Skeletal muscle cell (primary cell): Measurements from ENCODE around the gene IDI2.
A peak's percentile ranks its signal among the peaks of the same experiment; 100 is the strongest.
"Not testable (repeated sequence)": the region's sequence is repeated elsewhere in the genome, so short reads cannot be mapped to it uniquely, and the experiment has no call there.

Source experiments
- DNase-seq: peaks from one replicate; pipeline ENCODE4 v3.0.0-alpha.2; 2010; ENCODE audit warnings: low read depth
- H3K4me3 ChIP-seq: 2 replicates; pipeline ENCODE4 v1.5.1; 2011; ENCODE audit warnings: low read depth, mild to moderate bottlenecking, control low read depth, low read length, moderate library complexity

IDI2 gene

DNA sequence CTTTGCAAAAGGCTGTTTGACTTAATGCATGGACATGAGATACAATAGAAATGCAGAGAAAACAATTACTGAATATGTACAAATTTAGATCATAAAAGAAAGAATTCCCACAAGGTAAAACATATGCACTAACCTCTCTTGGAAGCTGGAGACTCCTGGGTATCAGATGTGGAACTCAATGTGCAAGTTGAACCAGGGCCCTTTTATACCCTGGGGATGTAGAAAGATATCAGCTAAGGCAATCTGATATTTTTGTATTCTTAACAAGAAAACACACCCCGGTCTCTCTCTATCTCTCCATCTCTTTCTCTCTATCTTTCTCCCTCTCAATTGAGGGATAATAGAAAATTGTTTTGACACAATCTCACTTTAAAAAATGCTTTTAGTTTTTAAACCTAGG, at the start of gene IDI2:
Gene IDI2, minus strand, starts transcription at position 177 of the 400 bp plus-strand sequence. CDS start 1,136 bp downstream, outside the sequence.
- DNase-seq: no peak
- H3K4me3 ChIP-seq: no peak within 1 kb of the TSS

- no peak overlapping the region for H3K4me3 ChIP-seq
- DNase-seq: no peak
Observed at GRCh38 chr10:1074748-1075308, 49.2 kb upstream of the IDI2 start.

DNA sequence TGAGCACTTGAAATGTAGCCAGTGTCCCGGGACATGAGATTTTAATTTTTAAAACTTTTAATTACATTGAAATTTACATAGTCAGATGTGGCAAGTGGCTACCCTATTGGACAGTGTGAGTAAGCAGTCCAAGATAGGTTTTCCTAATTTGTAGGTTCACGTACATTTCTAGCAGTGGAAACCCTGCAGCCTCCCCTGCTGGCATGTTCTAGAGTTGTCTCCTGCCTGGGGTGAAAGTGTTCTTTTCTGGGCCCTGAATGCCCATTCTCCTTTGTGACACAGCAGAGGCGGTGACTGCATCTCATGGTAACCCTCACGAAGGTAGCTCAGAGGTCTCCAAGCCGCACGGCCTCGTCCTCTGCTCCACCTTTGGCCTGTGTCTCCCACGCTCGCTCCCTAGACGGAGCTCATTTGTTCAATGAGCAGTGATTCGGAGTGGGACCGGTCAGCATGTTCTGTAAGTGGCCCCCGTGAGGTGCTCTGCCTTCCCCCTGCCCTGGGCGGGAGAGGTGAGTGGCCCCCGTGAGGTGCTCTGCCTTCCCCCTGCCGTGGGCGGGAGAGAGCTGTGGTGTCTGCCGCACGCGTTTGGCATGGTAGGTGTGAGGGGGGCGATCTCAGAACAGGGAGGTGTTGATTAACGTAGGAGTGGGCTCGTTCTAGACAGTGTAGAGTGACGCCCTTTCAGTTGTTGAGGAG, 48.5 kb upstream of the IDI2 start:
- no peak for DNase-seq
- no peak overlapping the region for H3K4me3 ChIP-seq

DNA sequence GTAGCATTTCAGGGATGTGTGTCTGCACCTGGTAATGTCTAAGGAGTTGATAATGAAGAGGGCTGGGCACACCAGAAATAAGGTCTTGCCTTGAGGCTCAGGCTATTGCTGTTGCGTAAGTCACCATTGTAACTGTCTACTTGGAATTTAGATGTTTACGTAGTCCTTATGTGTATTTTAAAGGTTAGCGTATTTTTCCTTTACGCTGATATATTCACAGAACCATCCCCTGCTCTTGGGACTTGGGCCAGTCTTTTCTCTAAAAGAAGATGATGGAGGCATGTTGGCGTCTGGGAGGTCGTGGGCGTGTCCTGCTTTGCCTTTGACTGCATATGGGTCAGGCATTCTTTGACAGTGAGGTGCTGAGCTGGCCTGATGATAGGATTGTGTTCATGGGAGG, 45.3 kb upstream of the IDI2 start:
- no peak for DNase-seq
- no peak overlapping the region for H3K4me3 ChIP-seq

DNA sequence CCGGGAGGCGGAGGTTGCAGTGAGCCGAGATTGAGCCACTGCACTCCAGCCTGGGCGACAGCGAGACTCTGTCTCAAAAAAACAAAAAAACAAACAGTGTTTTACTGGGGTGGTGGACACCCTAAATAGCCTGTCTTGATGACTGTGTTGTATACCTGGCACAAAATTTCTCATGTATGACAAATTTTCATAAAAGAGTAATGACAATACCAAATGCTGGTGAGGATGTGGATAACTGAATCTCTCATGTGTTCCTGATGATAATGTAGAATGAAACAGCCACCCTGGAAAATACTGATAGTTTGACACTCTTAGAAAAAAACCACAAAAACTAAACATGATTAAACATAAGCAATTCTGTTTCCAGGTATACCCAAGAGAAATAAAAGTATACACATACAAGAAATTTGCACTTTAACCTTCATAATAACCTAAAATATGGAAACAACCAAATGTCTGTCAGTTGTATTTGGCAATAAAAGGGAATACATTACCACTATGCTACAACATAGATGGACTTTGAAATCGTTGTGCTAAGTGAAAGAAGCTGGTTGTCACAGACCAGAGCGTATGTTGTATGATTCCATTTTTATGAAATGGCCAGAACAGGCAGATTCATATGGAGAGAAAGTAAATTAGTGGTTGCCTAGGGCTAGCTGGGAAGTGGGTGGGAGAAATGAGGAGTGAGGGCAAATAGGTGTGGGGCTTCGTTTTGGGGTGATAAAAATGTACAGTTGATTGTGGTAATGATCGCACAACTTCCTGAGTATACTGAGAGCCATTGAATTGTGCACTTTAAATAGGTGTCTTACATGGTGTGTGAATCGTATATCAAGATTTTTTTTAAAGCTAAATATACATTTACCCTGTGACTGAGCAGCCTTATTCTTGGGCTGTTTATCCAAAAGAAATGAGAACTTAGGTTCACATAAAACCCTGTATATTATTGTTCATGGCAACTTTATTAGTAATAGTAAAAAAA, 43.0 kb upstream of the IDI2 start:
- H3K4me3 ChIP-seq: no peak overlapping the region
- no peak for DNase-seq

DNA sequence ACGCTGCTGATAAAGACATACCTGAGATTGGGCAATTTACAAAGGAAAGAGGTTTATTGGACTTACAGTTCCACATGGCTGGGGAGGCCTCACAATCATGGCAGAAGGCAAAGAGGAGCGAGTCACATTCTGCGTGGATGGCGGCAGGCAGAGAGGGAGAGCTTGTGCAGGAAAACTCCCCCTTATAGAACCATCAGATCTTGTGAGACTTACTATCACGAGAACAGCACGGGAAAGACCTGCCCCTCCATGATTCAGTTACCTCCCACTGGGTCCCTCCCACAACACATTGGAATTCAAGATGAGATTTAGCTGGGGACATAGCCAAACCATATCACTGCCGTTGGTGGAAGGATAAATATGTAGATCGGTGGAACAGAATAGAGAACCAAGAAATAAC, 41.1 kb upstream of the IDI2 start:
- H3K4me3 ChIP-seq, DNase-seq: not testable (repeated sequence)

GRCh38 chr10:1064964-1065247, 39.2 kb upstream of the IDI2 start:
- DNase-seq: no peak
- no peak overlapping the region for H3K4me3 ChIP-seq

- DNase-seq: no peak
- no peak overlapping the region for H3K4me3 ChIP-seq
Observed at GRCh38 chr10:1063232-1063865, 37.7 kb upstream of the IDI2 start.

DNA sequence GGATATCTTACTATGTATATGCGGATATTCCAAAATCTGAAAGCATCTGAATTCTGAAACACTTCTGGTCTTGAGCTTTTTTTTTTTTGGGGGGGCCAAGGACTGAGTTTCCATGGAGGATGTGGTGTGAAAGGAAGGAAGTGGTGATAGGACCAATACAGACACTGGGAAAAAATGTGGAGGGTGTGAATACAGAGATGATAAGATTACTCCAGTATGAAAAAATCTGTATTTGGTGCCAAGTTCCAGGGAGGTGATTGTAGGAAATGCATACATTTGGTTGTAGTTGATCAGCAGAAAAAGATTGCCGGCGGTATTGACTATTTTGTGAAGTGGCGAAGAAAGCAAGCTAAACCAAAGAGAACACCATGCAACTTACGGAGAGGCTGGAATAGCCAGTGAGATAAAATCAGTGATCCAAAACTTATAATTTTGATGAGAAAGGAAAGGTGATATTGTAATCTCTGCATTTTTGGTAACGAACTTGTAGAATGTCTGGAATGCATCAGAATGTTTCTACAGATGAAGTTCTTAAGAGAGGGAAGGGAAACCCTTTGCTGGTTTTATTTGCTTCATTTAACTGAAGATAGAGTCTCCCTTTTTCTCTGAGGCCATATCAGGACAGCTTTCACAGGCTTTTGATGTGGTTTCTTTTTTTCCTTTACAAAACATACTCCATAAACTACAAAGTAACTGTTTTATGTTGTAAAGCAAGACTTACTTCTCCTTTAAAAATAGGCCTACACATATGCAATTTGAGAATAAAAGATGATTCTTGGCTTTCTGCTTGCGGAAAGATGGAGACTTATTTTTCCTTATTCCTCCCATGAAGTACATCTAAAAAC, 36.5 kb upstream of the IDI2 start:
- H3K4me3 ChIP-seq: no peak overlapping the region

GRCh38 chr10:1059902-1060301, 34.2 kb upstream of the IDI2 start:
- DNase-seq: no peak
- no peak overlapping the region for H3K4me3 ChIP-seq

More for the DNA sequence above, 36.5 kb upstream of the IDI2 start:
- DNase-seq: no peak

DNA sequence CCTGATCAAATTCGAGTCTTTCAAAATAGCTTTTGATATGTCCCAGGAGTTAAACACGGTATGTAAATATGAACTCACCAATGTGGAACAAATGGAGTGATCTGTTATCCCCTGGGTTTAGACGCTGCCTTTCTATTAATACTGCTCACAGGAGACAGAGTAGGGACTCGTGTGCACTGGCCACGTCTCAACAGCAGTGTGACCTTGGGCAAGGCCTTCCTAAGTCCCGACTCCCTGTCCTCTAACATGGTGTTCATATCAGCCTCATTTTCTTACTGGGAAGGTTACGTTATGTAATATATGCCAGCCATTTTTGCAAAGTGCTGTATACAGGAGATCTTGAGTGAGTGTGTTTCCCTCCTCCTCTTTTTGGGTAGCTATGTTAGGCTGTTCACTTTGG, 32.4 kb upstream of the IDI2 start:
- H3K4me3 ChIP-seq: no peak overlapping the region
- DNase-seq: no peak

- no peak for DNase-seq
- peak overlapping the region; percentile 79 for H3K4me3 ChIP-seq
Observed at GRCh38 chr10:1057106-1057657, 31.5 kb upstream of the IDI2 start.

DNA sequence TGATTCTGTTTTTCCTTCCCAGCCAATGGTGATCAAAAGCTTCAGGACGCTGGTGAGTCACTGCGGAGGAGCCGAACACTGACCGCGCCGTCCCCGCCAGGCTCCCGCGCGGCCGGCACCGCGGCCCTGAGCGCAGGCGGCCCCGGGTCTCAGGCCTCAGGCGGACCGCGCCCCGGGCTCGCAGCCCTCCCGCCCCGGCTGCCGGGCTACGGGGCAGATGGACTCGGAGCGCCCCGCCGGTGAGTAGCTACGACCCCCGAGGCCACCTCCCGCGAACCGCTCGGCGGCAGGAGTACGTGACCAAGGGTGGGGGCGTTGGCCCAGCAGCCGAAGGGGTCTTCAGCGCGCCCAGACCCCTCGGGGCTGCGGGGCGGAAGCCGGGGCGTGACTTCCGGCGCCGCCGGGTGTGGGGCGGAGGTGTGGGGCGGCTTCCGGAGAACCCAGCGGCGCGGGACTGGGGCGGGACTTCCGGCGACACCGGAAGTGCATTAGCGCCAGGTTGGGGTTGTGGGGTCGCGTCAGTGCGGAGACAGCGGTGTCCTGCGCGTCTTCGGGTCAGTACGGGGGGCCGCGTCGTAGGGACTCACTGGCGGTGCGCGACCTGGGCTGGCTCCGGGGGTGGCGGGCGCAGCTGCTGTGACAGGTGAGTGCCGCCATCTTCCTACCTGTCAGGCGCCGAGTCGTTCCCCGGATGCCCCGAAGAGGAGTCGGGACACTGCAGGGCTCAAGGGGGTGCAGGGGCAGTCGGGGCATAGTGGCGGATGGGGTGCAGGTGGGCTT, 30.9 kb upstream of the IDI2 start, which contains the start of gene WDR37:
Gene WDR37, plus strand, starts transcription at position 60 of the 780 bp plus-strand sequence. CDS start 15,771 bp downstream, outside the sequence.
- H3K4me3 ChIP-seq: peak within 1 kb of the TSS; percentile 79
- DNase-seq: peak; percentile 65

DNA sequence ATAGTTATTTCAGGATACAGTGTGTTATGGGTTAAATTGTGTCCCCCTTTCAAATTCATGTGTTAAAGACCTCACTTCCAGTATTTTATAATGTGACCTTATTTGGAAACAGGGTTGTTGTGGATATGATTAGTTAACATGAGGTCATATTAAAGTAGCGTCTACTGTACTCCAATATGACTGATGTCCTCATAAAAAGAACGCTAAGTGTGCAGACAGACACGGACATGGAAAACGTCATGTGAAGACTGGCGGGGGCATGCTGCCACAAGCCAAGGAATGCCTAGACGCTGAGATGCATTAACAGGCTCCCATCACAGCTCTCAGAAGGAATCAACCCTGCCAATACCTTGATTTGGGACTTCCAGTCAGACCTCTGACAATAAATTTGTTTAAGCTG, 29.0 kb upstream of the IDI2 start:
- peak overlapping the region; percentile 0 for H3K4me3 ChIP-seq

DNA sequence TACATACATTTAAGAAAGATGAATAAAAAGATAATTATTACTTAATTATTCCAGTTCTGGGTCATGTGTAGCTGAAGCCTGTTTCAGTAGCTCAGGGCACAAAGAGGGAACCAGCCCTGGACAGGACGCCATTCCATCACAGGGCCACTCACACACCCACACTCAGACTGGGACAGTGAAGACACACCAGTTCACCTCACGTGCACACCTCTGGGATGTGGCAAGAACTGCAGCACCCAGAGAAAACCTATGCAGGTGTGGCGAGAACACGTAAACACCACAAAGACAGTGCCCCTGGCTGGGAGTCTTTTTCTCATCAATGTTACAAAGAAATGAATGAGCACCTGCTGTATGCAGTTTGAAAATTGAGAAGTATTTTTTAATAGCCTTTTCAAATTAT, 24.9 kb upstream of the IDI2 start:
- peak overlapping the region; percentile 93 for H3K4me3 ChIP-seq
- no peak for DNase-seq

More for the DNA sequence above, 29.0 kb upstream of the IDI2 start:
- DNase-seq: no peak

- peak overlapping the region; percentile 93 for H3K4me3 ChIP-seq
- no peak for DNase-seq
Observed at GRCh38 chr10:1050145-1050544, 24.5 kb upstream of the IDI2 start.

GRCh38 chr10:1049425-1049958, 23.8 kb upstream of the IDI2 start:
- H3K4me3 ChIP-seq: peak overlapping the region; percentile 93
- DNase-seq: no peak
